SK-N-SH treated with all-trans-retinoic acid at 6 μM for 48 hours (cell line): ENCODE measurements around the gene PSEN1.

Experiments
- ATAC-seq: fragments of 200-7000 bp; cut with Tn5 transposase; 3 replicates; pipeline ENCODE4 v1.9.1; 2020; ENCODE audit warnings: mild to moderate bottlenecking, moderate library complexity
- ARNTL ChIP-seq: fragments of 450-650 bp; formaldehyde crosslinking; IDR thresholded peaks from 2 replicates; pipeline ENCODE4 v1.5.0; 2020; ENCODE audit warnings: low read depth, mild to moderate bottlenecking, moderate library complexity, borderline replicate concordance
- BACH2 ChIP-seq: fragments of 250-450 bp; sonication (Bioruptor Pico); IDR thresholded peaks from 2 replicates; pipeline ENCODE4 v1.9.0; 2021; ENCODE audit warnings: mild to moderate bottlenecking, borderline replicate concordance
- CREB5 ChIP-seq: fragments of 250-450 bp; sonication (Bioruptor Pico); IDR thresholded peaks from 2 replicates; pipeline ENCODE4 v1.5.1; 2020; ENCODE audit warnings: low read depth, mild to moderate bottlenecking, moderate library complexity
- CSDC2 ChIP-seq: fragments of 250-450 bp; sonication (Bioruptor Pico); IDR thresholded peaks from 2 replicates; pipeline ENCODE4 v1.5.0; 2020; ENCODE audit warnings: mild to moderate bottlenecking, moderate library complexity
- CSRNP3 ChIP-seq: fragments of 250-450 bp; sonication (Bioruptor Pico); IDR thresholded peaks from 2 replicates; pipeline ENCODE4 v1.5.1; 2021; ENCODE audit warnings: mild to moderate bottlenecking, moderate library complexity
- ESRRG ChIP-seq: fragments of 250-450 bp; sonication (Bioruptor Pico); IDR thresholded peaks from 2 replicates; pipeline ENCODE4 v1.6.1; 2021; ENCODE audit warnings: mild to moderate bottlenecking
- GLIS3 ChIP-seq: fragments of 250-450 bp; sonication (Bioruptor Pico); IDR thresholded peaks from 2 replicates; pipeline ENCODE4 v1.5.0; 2020; ENCODE audit warnings: mild to moderate bottlenecking, moderate library complexity
- ISL1 ChIP-seq: fragments of 250-450 bp; sonication (Bioruptor Pico); IDR thresholded peaks from 2 replicates; pipeline ENCODE4 v2.1.2; 2022; ENCODE audit warnings: mild to moderate bottlenecking, moderate library complexity
- OSR1 ChIP-seq: fragments of 250-450 bp; sonication (Bioruptor Pico); IDR thresholded peaks from 2 replicates; pipeline ENCODE4 v1.8.0; 2022; ENCODE audit warnings: moderate library complexity, mild to moderate bottlenecking, inconsistent platforms
- PATZ1 ChIP-seq: fragments of 250-450 bp; sonication (Bioruptor Pico); IDR thresholded peaks from 2 replicates; pipeline ENCODE4 v1.8.0; 2020; ENCODE audit warnings: mild to moderate bottlenecking, moderate library complexity, borderline replicate concordance
- PPARA ChIP-seq: fragments of 250-450 bp; sonication (Bioruptor Pico); IDR thresholded peaks from 2 replicates; pipeline ENCODE4 v1.5.0; 2020; ENCODE audit warnings: mild to moderate bottlenecking, borderline replicate concordance
- RARB ChIP-seq: fragments of 250-450 bp; sonication (Bioruptor Pico); IDR thresholded peaks from 2 replicates; pipeline ENCODE4 v1.8.0; 2021; ENCODE audit warnings: mild to moderate bottlenecking, moderate library complexity
- SNAI2 ChIP-seq: fragments of 250-450 bp; sonication (Bioruptor Pico); IDR thresholded peaks from 2 replicates; pipeline ENCODE4 v1.5.0; 2020; ENCODE audit warnings: mild to moderate bottlenecking, moderate library complexity
- TCF4 ChIP-seq: fragments of 250-450 bp; sonication (Bioruptor Pico); IDR thresholded peaks from 2 replicates; pipeline ENCODE4 v1.8.0; 2021; ENCODE audit warnings: mild to moderate bottlenecking, moderate library complexity, borderline replicate concordance
- TOX ChIP-seq: fragments of 250-450 bp; sonication (Bioruptor Pico); IDR thresholded peaks from 2 replicates; pipeline ENCODE4 v1.8.0; 2021; ENCODE audit warnings: mild to moderate bottlenecking, moderate library complexity, borderline replicate concordance
- ZC3H10 ChIP-seq: fragments of 250-450 bp; sonication (Bioruptor Pico); IDR thresholded peaks from 2 replicates; pipeline ENCODE4 v1.5.1; 2021; ENCODE audit warnings: mild to moderate bottlenecking, moderate library complexity
- ZFP3 ChIP-seq: fragments of 250-450 bp; sonication (Bioruptor Pico); IDR thresholded peaks from 2 replicates; pipeline ENCODE4 v1.5.0; 2020; ENCODE audit warnings: mild to moderate bottlenecking, moderate library complexity
- ZFP30 ChIP-seq: fragments of 450-650 bp; formaldehyde crosslinking; IDR thresholded peaks from 2 replicates; pipeline ENCODE4 v1.5.0; 2022; ENCODE audit warnings: mild to moderate bottlenecking, moderate library complexity
- ZNF565 ChIP-seq: fragments of 450-650 bp; formaldehyde crosslinking; conservative IDR thresholded peaks from 2 replicates; pipeline ENCODE4 v1.5.0; 2020; ENCODE audit warnings: low read depth, mild to moderate bottlenecking, moderate library complexity
- ZNF70 ChIP-seq: fragments of 450-650 bp; formaldehyde crosslinking; IDR thresholded peaks from 2 replicates; pipeline ENCODE4 v1.5.0; 2020; ENCODE audit warnings: mild to moderate bottlenecking, moderate library complexity
- ZNF8 ChIP-seq: fragments of 450-650 bp; formaldehyde crosslinking; IDR thresholded peaks from 2 replicates; pipeline ENCODE4 v1.5.0; 2020; ENCODE audit warnings: mild to moderate bottlenecking, moderate library complexity
- TF ChIP-seq, protein P1 (sequence below): fragments of 250-450 bp; sonication (Bioruptor Pico); IDR thresholded peaks from 2 replicates; pipeline ENCODE4 v1.5.0; 2020; ENCODE audit warnings: mild to moderate bottlenecking, moderate library complexity
- TF ChIP-seq, protein P2 (sequence below): fragments of 250-450 bp; sonication (Bioruptor Pico); IDR thresholded peaks from 2 replicates; pipeline ENCODE4 v1.8.0; 2021; ENCODE audit warnings: low read depth, mild to moderate bottlenecking, moderate library complexity, borderline replicate concordance

PSEN1 gene

GRCh38 chr14:73252491-73253322 is 116.4 kb downstream of the PSEN1 start:
- TF ChIP-seq, protein P1, sequence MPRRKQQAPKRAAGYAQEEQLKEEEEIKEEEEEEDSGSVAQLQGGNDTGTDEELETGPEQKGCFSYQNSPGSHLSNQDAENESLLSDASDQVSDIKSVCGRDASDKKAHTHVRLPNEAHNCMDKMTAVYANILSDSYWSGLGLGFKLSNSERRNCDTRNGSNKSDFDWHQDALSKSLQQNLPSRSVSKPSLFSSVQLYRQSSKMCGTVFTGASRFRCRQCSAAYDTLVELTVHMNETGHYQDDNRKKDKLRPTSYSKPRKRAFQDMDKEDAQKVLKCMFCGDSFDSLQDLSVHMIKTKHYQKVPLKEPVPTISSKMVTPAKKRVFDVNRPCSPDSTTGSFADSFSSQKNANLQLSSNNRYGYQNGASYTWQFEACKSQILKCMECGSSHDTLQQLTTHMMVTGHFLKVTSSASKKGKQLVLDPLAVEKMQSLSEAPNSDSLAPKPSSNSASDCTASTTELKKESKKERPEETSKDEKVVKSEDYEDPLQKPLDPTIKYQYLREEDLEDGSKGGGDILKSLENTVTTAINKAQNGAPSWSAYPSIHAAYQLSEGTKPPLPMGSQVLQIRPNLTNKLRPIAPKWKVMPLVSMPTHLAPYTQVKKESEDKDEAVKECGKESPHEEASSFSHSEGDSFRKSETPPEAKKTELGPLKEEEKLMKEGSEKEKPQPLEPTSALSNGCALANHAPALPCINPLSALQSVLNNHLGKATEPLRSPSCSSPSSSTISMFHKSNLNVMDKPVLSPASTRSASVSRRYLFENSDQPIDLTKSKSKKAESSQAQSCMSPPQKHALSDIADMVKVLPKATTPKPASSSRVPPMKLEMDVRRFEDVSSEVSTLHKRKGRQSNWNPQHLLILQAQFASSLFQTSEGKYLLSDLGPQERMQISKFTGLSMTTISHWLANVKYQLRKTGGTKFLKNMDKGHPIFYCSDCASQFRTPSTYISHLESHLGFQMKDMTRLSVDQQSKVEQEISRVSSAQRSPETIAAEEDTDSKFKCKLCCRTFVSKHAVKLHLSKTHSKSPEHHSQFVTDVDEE (CRISPR knock-in tag): no peak
- TF ChIP-seq BACH2 (CRISPR knock-in tag): no peak
- TF ChIP-seq TCF4 (CRISPR knock-in tag): no peak
- no peak for TF ChIP-seq ISL1
- TF ChIP-seq OSR1: no peak
- TF ChIP-seq TOX (CRISPR knock-in tag): no peak
- no peak for TF ChIP-seq RARB (CRISPR knock-in tag)
- no peak for TF ChIP-seq ARNTL
- no peak for TF ChIP-seq ZNF565
- TF ChIP-seq GLIS3 (CRISPR knock-in tag): no peak
- no peak for TF ChIP-seq ZFP30
- TF ChIP-seq ZC3H10 (CRISPR knock-in tag): no peak
- no peak for TF ChIP-seq CREB5 (CRISPR knock-in tag)
- TF ChIP-seq PATZ1 (CRISPR knock-in tag): no peak
- no peak for TF ChIP-seq ZNF70 (CRISPR knock-in tag)
- TF ChIP-seq PPARA: no peak
- no peak for TF ChIP-seq ESRRG (CRISPR knock-in tag)
- no peak for TF ChIP-seq ZFP3
- no peak for ATAC-seq

DNA sequence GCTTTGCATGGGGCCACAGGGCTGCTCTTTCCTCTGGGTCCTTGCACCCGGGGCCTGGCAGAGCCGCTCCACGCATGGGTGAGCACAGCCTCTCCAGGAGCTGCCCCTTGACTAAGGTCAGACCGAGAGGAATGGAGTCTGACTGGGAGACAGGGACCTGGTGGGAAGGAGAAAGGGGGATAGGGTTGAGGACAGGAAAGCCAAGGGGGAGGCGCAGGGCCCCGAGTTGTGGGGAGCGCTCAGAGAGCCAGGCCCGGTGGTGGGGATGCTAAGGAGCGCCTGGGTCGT is 117.0 kb downstream of the PSEN1 start:
- ATAC-seq: no peak; the same call in 2 of the 3 replicates
- no peak for TF ChIP-seq CSDC2 (CRISPR knock-in tag)
- TF ChIP-seq OSR1: no peak
- TF ChIP-seq CSRNP3: no peak
- TF ChIP-seq ISL1: no peak
- no peak for TF ChIP-seq TCF4 (CRISPR knock-in tag)
- TF ChIP-seq GLIS3 (CRISPR knock-in tag): no peak
- TF ChIP-seq, all 23 proteins: peak for 0

- no peak for ATAC-seq
- TF ChIP-seq GLIS3 (CRISPR knock-in tag): no peak
- TF ChIP-seq SNAI2: no peak
- TF ChIP-seq ESRRG (CRISPR knock-in tag): no peak
- no peak for TF ChIP-seq PATZ1 (CRISPR knock-in tag)
- no peak for TF ChIP-seq TCF4 (CRISPR knock-in tag)
- TF ChIP-seq BACH2 (CRISPR knock-in tag): no peak
- no peak for TF ChIP-seq ZNF565
- no peak for TF ChIP-seq ZC3H10 (CRISPR knock-in tag)
- no peak for TF ChIP-seq RARB (CRISPR knock-in tag)
- no peak for TF ChIP-seq ZFP3
- TF ChIP-seq, protein P2, sequence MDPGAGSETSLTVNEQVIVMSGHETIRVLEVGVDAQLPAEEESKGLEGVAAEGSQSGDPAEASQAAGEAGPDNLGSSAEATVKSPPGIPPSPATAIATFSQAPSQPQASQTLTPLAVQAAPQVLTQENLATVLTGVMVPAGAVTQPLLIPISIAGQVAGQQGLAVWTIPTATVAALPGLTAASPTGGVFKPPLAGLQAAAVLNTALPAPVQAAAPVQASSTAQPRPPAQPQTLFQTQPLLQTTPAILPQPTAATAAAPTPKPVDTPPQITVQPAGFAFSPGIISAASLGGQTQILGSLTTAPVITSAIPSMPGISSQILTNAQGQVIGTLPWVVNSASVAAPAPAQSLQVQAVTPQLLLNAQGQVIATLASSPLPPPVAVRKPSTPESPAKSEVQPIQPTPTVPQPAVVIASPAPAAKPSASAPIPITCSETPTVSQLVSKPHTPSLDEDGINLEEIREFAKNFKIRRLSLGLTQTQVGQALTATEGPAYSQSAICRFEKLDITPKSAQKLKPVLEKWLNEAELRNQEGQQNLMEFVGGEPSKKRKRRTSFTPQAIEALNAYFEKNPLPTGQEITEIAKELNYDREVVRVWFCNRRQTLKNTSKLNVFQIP (CRISPR knock-in tag): no peak
- no peak for TF ChIP-seq CREB5 (CRISPR knock-in tag)
- no peak for TF ChIP-seq ZNF8 (CRISPR knock-in tag)
- TF ChIP-seq TOX (CRISPR knock-in tag): no peak
- no peak for TF ChIP-seq PPARA
- no peak for TF ChIP-seq ARNTL
- TF ChIP-seq ZNF70 (CRISPR knock-in tag): no peak
- TF ChIP-seq OSR1: no peak
These were observed 117.4 kb downstream of the PSEN1 start for GRCh38 chr14:73253721-73254120.
